Cardiac fibroblast (primary cell): ENCODE measurements around the gene SEPTIN8.

Source experiments
- DNase-seq, 2 donors: peaks; one replicate each; pipeline versions ENCODE4 v3.0.0 to v3.0.0-alpha.2; 2010; ENCODE audit warnings: low read depth in 2 of 2
- H3K4me3 ChIP-seq, 2 donors: replicated peaks in 1 of 2; 1 replicate in 1 of 2; 2 replicates in 1 of 2; pipeline ENCODE4 v1.5.1; 2011; ENCODE audit warnings: low read depth in 2 of 2, low read length in 2 of 2, mild to moderate bottlenecking in 2 of 2, moderate library complexity in 1 of 2
- TF ChIP-seq, protein P1 (sequence below): IDR thresholded peaks from one replicate; pipeline ENCODE4 v1.5.1; 2011; ENCODE audit warnings: low read depth, mild to moderate bottlenecking, low read length, inconsistent platforms

SEPTIN8 gene

DNA sequence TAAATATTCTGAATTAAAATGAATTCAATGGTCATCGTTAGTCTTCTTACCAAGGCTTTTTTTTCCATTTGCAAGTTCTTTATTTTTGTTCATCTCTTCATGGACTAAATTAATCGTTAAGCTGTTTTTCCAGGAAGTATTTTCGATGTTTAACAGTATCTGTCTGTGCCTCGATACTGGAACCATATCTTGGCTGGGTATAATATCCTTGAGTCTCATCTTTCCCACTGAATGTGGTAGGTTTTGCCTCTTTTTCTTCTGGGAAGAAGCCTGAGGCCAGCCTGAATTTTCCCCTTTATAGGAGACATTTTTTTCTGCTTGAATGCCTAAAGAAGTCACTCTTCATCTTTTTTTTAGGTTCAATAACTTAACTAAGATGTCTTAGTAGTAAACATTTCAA lies 4.0 kb upstream of the SEPTIN8 start:
- TF ChIP-seq, protein P1, sequence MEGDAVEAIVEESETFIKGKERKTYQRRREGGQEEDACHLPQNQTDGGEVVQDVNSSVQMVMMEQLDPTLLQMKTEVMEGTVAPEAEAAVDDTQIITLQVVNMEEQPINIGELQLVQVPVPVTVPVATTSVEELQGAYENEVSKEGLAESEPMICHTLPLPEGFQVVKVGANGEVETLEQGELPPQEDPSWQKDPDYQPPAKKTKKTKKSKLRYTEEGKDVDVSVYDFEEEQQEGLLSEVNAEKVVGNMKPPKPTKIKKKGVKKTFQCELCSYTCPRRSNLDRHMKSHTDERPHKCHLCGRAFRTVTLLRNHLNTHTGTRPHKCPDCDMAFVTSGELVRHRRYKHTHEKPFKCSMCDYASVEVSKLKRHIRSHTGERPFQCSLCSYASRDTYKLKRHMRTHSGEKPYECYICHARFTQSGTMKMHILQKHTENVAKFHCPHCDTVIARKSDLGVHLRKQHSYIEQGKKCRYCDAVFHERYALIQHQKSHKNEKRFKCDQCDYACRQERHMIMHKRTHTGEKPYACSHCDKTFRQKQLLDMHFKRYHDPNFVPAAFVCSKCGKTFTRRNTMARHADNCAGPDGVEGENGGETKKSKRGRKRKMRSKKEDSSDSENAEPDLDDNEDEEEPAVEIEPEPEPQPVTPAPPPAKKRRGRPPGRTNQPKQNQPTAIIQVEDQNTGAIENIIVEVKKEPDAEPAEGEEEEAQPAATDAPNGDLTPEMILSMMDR = no peak
- H3K4me3 ChIP-seq = no peak overlapping the region
- no peak for DNase-seq

DNA sequence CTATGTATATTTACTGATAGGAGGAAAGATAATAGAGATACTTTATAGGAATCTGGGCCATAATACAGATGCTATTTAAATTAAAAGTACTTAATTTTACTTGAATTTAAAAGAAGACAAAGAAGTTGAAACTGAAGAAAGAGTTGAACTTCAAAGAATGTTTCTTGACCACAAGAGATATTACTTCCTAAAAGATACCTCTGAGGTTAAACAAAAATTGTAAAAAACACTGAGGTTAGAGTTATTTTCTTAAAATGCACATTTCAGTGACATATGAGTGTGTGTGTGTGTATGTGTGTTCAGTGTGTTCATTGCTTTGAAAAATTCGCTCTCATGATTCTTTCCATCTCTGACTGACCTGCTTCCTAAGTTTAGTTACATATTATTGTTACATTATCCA lies 3.5 kb upstream of the SEPTIN8 start:
- no peak for DNase-seq
- no peak overlapping the region for H3K4me3 ChIP-seq
- TF ChIP-seq, protein P1 = no peak

DNA sequence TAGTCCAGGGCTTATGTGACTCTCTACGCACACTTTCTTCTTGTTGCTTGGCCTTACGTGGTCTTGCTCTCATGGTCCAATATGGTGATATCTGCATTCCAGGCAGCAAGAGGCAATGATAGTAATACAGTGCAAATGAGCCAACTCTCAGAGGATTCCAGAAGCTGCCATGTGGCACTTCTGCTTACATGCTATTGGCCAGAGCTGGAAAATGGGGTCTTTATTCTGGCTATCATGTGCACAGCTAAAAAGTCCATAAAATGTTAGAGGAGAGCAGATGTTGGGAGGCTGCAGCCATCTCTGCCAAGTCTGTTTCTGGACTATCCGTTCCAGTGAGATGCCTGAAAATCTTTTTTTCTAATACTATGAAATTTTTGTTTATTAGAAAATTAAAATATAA lies 2.9 kb upstream of the SEPTIN8 start:
- no peak for DNase-seq
- H3K4me3 ChIP-seq = no peak overlapping the region
- TF ChIP-seq, protein P1 = no peak

DNA sequence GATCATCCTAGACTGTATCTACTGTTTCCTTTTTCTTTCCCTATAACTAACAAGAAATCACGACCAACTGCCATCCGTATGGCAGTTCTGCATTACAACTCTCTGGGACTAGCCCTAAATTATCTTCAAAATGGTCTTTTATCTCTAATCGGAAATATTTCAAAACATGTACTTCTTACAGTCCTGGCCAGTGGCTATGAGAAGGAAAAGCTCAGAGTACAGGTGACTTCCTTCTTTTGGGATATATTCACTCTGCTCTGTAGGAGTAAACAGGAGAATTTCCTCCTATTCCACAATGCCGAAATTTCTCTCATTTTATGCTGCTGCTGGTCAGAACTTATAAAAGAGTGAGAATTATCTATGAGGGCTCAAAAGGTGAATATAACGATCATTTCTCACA lies 1.8 kb upstream of the SEPTIN8 start:
- TF ChIP-seq, protein P1 = no peak
- H3K4me3 ChIP-seq = no peak overlapping the region
- DNase-seq = no peak

DNA sequence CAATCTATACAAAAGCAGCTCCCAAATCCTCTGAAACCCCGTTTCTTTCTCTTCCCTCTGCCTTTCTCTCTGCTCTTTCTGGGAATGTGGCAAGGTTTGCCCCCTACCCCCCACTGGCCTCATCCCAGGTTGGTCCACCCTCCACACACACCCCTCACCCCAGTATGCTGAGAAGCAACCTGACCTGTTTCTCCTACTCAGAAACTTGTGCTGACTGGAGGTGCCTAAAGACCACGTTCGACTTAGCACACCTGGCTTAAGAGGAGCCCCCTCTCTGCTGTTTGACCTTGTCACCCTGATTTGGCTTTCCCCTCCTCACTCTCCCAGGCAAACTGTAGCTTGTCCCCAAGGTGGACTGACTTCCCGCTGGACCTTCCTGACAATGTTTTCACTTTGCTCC lies 1.1 kb upstream of the SEPTIN8 start:
- no peak for DNase-seq
- peak overlapping the region in 1 of 2 donors; percentile 64 for H3K4me3 ChIP-seq
- TF ChIP-seq, protein P1 = no peak

DNA sequence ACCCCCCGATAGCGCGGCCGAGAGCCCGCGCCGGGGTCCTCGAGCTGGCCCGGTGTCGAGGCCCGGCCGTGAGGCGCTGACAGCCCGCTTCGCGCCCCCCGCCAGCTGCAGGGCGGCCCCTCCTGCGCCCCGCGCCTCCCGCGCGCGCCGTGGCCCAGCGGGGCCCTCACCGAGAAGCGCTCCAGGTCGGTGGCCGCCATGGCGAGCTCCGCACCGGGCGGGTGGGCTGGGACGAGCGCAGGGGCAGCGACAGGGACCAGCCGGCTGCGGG lies 166 bp downstream of the SEPTIN8 start:
- DNase-seq = no peak
- TF ChIP-seq, protein P1 = no peak
- H3K4me3 ChIP-seq = peak overlapping the region; percentile 64 to 92

DNA sequence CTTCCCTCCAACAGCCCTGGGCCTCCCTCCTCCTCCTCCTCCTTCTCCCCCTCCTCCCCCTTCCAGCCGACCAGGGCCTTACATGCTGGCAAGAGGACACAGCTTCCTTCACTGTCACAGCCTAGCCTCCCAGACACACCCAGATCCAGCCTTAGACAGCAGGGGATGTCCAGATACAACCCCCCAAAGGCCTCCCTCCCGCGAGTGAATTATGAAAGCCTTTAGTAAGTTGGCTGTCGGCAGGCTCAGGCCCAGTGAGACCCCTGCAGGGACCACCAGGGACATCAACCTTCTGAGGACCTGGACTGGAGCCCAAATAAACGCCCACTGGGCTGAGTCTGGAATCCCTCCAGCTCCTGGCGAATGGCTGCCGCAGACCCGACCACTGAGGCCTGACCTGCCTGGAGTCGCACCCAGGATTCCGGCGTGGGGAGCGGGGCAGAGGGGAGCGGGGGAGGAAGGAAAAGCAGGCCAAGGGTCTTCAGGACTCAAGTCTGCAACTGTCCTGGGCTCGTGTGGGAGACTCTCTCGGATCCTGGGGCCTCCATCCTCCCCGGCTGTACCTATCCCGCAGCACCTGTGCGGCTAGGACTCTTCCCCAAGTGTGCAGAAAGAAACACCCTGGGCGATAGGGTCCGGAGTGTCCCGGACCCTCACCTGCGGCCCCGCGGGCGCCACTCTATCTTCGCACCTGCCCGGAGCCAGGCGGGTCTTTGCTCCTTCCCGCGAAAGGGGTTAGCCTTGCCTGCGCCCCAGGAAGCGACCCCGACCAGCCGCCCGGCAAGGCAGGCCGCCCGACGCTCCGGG lies 705 bp downstream of the SEPTIN8 start:
- peak; percentile 37 to 43 for DNase-seq
- TF ChIP-seq, protein P1 = no peak
- peak overlapping the region; percentile 64 to 92 for H3K4me3 ChIP-seq
